SK-N-SH (cell line): ENCODE data around the gene FBN1.

ENCODE experiments used
- CTCF ChIP-seq: fragments of 200-600 bp; sonication (generic); IDR thresholded peaks from 2 replicates; pipeline ENCODE4 v1.6.1; 2017; ENCODE audit warnings: antibody characterized with exemption, mild to moderate bottlenecking, moderate library complexity
- FOSL2 ChIP-seq: IDR thresholded peaks from 2 replicates; pipeline ENCODE4 v1.4.0; 2012; ENCODE audit warnings: low read depth, mild to moderate bottlenecking, moderate library complexity, borderline replicate concordance
- FOXJ3 ChIP-seq: sonication (generic); formaldehyde crosslinking; IDR thresholded peaks from 2 replicates; pipeline ENCODE4 v1.5.1; 2020; ENCODE audit warnings: mild to moderate bottlenecking, missing genetic modification reagents
- RAD21 ChIP-seq: IDR thresholded peaks from 2 replicates; pipeline ENCODE4 v1.6.1; 2012; ENCODE audit warnings: mild to moderate bottlenecking, low read length
- REST ChIP-seq: IDR thresholded peaks from 2 replicates; pipeline ENCODE4 v1.6.1; 2012; ENCODE audit warnings: mild to moderate bottlenecking, low read depth, low read length, moderate library complexity
- TCF12 ChIP-seq: IDR thresholded peaks from 2 replicates; pipeline ENCODE4 v1.4.0; 2012

GRCh38 chr15:48370460-48370859, 275.0 kb downstream of the FBN1 start:
- no peak for TF ChIP-seq FOSL2
- TF ChIP-seq CTCF = no peak
- no peak for TF ChIP-seq TCF12
- TF ChIP-seq RAD21 = no peak
- no peak for TF ChIP-seq REST
- TF ChIP-seq FOXJ3 = no peak
